B cell (primary cell): ENCODE measurements around the gene TLE2. TPM values are rescaled to one million over a fixed set of nuclear protein-coding genes. Genes with fewer than 3 reads are reported as not detected.

Experiments used
- ATAC-seq: fragments of 200-7000 bp; cut with Tn5 transposase; one replicate; pipeline ENCODE4 v1.10.0; 2021; ENCODE audit warnings: low read depth, mild to moderate bottlenecking, moderate number of reproducible peaks, moderate library complexity
- CTCF ChIA-PET: fragments of 350-600 bp; sonication (Branson Sonifier 250); formaldehyde crosslinking; loops from one replicate; lab custom pipeline; 2021; ENCODE audit warnings: antibody characterized with exemption, inconsistent platforms; lab: Charles Lee
- POLR2A ChIA-PET: fragments of 350-600 bp; sonication (Branson Sonifier 250); formaldehyde crosslinking; loops from one replicate; lab custom pipeline; 2021; ENCODE audit warnings: antibody characterized with exemption; lab: Charles Lee
- DNase-seq: peaks from one replicate; pipeline ENCODE4 v3.0.0; 2013
- H2AFZ ChIP-seq: 2 replicates; pipeline ENCODE4 v1.6.1; 2012; ENCODE audit warnings: mild to moderate bottlenecking, low read depth, low read length; ENCODE audit not compliant: insufficient read depth, poor library complexity, severe bottlenecking
- H3K27ac ChIP-seq, 2 donors: 1 replicate in 1 of 2; 2 replicates in 1 of 2; pipeline ENCODE4 v1.5.1; 2012 to 2013; ENCODE audit warnings: low read length in 2 of 2, mild to moderate bottlenecking in 2 of 2, moderate library complexity in 1 of 2
- H3K27me3 ChIP-seq, 4 experiments: fragments of 200-600 bp in 1 of 4; sonication (generic) in 1 of 4; replicated peaks in 1 of 4; 1 replicate in 2 of 4; 2 replicates in 2 of 4; pipeline versions ENCODE4 v1.6.1 to v1.7.0; 2013 to 2016; ENCODE audit warnings: low read length in 3 of 4, mild to moderate bottlenecking in 2 of 4, mixed read lengths in 1 of 4, moderate library complexity in 1 of 4; ENCODE audit not compliant: insufficient read depth in 4 of 4, control insufficient read depth in 3 of 4; ENCODE audit errors: control extremely low read depth in 1 of 4
- H3K36me3 ChIP-seq, 2 experiments: replicated peaks in 1 of 2; 1 replicate in 1 of 2; 2 replicates in 1 of 2; pipeline versions ENCODE4 v1.6.1 to v1.7.1; 2013; ENCODE audit warnings: low read length in 1 of 2; ENCODE audit not compliant: insufficient read depth in 2 of 2, control insufficient read depth in 1 of 2; ENCODE audit errors: control extremely low read depth in 1 of 2, extremely low read depth in 1 of 2
- H3K4me1 ChIP-seq, 2 donors: fragments of 200-600 bp in 1 of 2; sonication (generic) in 1 of 2; 1 replicate in 1 of 2; 2 replicates in 1 of 2; pipeline versions ENCODE4 v1.5.1 to v1.6.1; 2013 to 2017; ENCODE audit warnings: low read length in 2 of 2; ENCODE audit not compliant: control insufficient read depth in 2 of 2, insufficient read depth in 2 of 2
- H3K4me2 ChIP-seq: replicated peaks from 2 replicates; pipeline ENCODE3; 2012; ENCODE audit warnings: mild to moderate bottlenecking, low read depth, low read length; ENCODE audit not compliant: poor library complexity, severe bottlenecking
- H3K4me3 ChIP-seq, 5 experiments: fragments of 200-600 bp in 1 of 5; sonication (generic) in 1 of 5; 1 replicate in 3 of 5; 2 replicates in 2 of 5; pipeline versions ENCODE4 v1.5.1 to v1.7.0; 2011 to 2016; ENCODE audit warnings: low read length in 4 of 5, mild to moderate bottlenecking in 4 of 5, low read depth in 2 of 5, control low read depth in 1 of 5, moderate library complexity in 1 of 5; ENCODE audit not compliant: insufficient read depth in 1 of 5; ENCODE audit errors: control extremely low read depth in 1 of 5, extremely low read depth in 1 of 5
- H3K79me2 ChIP-seq: fragments of 200-600 bp; sonication (generic); one replicate; pipeline ENCODE4 v1.6.0; 2016; ENCODE audit warnings: low read length; ENCODE audit not compliant: control insufficient read depth, insufficient read depth
- H3K9ac ChIP-seq: fragments of 200-600 bp; sonication (generic); 2 replicates; pipeline ENCODE4 v1.6.1; 2017; ENCODE audit warnings: mild to moderate bottlenecking, low read length, moderate library complexity
- H3K9me3 ChIP-seq, 3 donors: one replicate each; pipeline versions ENCODE4 v1.6.1 to v1.7.1; 2013; ENCODE audit warnings: low read length in 2 of 3; ENCODE audit not compliant: control insufficient read depth in 2 of 3, insufficient read depth in 1 of 3; ENCODE audit errors: control extremely low read depth in 1 of 3
- H4K20me1 ChIP-seq: 2 replicates; pipeline ENCODE4 v1.6.0; 2012; ENCODE audit warnings: mild to moderate bottlenecking, low read length; ENCODE audit not compliant: insufficient read depth, control insufficient read depth, poor library complexity, severe bottlenecking
- H3K27ac Mint-ChIP-seq: one replicate; pipeline ENCODE4 v1.8.0; 2021; ENCODE audit warnings: mixed read lengths
- H3K27me3 Mint-ChIP-seq: one replicate; pipeline ENCODE4 v1.8.0; 2021; ENCODE audit warnings: mixed read lengths
- H3K4me1 Mint-ChIP-seq: one replicate; pipeline ENCODE4 v1.8.0; 2021; ENCODE audit warnings: mixed read lengths
- H3K4me3 Mint-ChIP-seq: one replicate; pipeline ENCODE4 v1.8.0; 2021; ENCODE audit warnings: mixed read lengths
- H3K9me3 Mint-ChIP-seq: one replicate; pipeline ENCODE4 v1.8.0; 2022; ENCODE audit warnings: mixed read lengths; ENCODE audit not compliant: insufficient read depth
- CTCF ChIP-seq: fragments of 200-600 bp; IDR thresholded peaks from one replicate; pipeline ENCODE4 v1.8.0; 2022; ENCODE audit warnings: antibody characterized with exemption, mild to moderate bottlenecking
- EZH2 ChIP-seq: IDR thresholded peaks from 2 replicates; pipeline ENCODE4 v1.6.1; 2012; ENCODE audit warnings: borderline replicate concordance, low read depth, mild to moderate bottlenecking, moderate library complexity, low read length; ENCODE audit not compliant: insufficient read depth, poor library complexity, severe bottlenecking
- WGBS: methylation state at CpG from one replicate; pipeline ENCODE4 v1.1.5; 2013; ENCODE audit warnings: missing lambda C conversion rate; ENCODE audit not compliant: insufficient coverage; 5-methylcytosine and 5-hydroxymethylcytosine counted together
- intact Hi-C: fragments of 100-400 bp; cut with micrococcal nuclease; formaldehyde crosslinking; loops from one replicate; pipeline ENCODE4 v1.10.0; 2022
- polyA plus RNA-seq: library from polyadenylated mRNA; depleted of rRNA; stranded (reverse); fragments of >200 nt; gene quantifications from 2 replicates; pipeline ENCODE4 v1.2.3, GENCODE V29; 2012
- total RNA-seq, 2 donors: library from RNA; stranded (reverse); fragments of 120-200 nt in 1 of 2; gene quantifications; 1 replicate in 1 of 2; 2 replicates in 1 of 2; pipeline versions ENCODE4 v1.2.3 to v1.2.4, GENCODE V29; 2013 to 2022

The TLE2 gene
- total and polyA plus RNA-seq, 2 donors (not counting 1 experiment from before 2014, with no cell fraction given): 3.0 to 5.3 TPM

- no peak overlapping the region for H3K27ac Mint-ChIP-seq
- WGBS: 96% methylated on average over 12 of the region's 15 CpGs
- H3K4me3 Mint-ChIP-seq: no peak overlapping the region
- peaks cover under 1% of the 10 kb centered on the region for H3K4me1 Mint-ChIP-seq
- Histone ChIP-seq H3K9ac (no peak overlapping the region), H3K9me3 (no peaks in the 10 kb centered on the region), H2AFZ (no peak overlapping the region), H3K79me2 (no peaks in the 10 kb centered on the region), H4K20me1 (no peaks in the 10 kb centered on the region), H3K4me3 (no peak overlapping the region), H3K36me3 (no peaks in the 10 kb centered on the region), H3K27ac (no peak overlapping the region), H3K4me2 (no peak overlapping the region), H3K27me3 (peaks cover 0 to 11% (median 0%) of the 10 kb centered on the region in 4 experiments), H3K4me1 (peaks cover 0 to 7% of the 10 kb centered on the region in 2 donors)
- POLR2A ChIA-PET: no interaction called here
- TF ChIP-seq CTCF: no peak
- no peak for TF ChIP-seq EZH2
- no peak for ATAC-seq
- no peak for DNase-seq
- intact Hi-C loops: no loop called here
- H3K9me3 Mint-ChIP-seq: no peaks in the 10 kb centered on the region
- H3K27me3 Mint-ChIP-seq: peaks cover 3% of the 10 kb centered on the region
- CTCF ChIA-PET: no interaction called here
These were observed 39.7 kb downstream of the TLE2 start for GRCh38 chr19:2989236-2989946.

- H3K36me3 ChIP-seq: no peaks in the 10 kb centered on the region
- Mint-ChIP-seq H3K27ac (no peak overlapping the region), H3K27me3 (peaks cover 3% of the 10 kb centered on the region), H3K4me3 (no peak overlapping the region), H3K4me1 (peaks cover 6% of the 10 kb centered on the region), H3K9me3 (no peaks in the 10 kb centered on the region)
- H2AFZ ChIP-seq: no peak overlapping the region
- intact Hi-C loops: no loop called here
- no peaks in the 10 kb centered on the region for H3K79me2 ChIP-seq
- H3K27ac ChIP-seq: no peak overlapping the region
- TF ChIP-seq EZH2: no peak
- TF ChIP-seq CTCF: no peak
- peaks cover 0 to 18% (median 2%) of the 10 kb centered on the region in 4 experiments for H3K27me3 ChIP-seq
- POLR2A ChIA-PET: no interaction called here
- H3K4me2 ChIP-seq: no peak overlapping the region
- no peaks in the 10 kb centered on the region for H4K20me1 ChIP-seq
- CTCF ChIA-PET: no interaction called here
- H3K9ac ChIP-seq: no peak overlapping the region
- H3K4me3 ChIP-seq: no peak overlapping the region
- peaks cover 7 to 15% of the 10 kb centered on the region in 2 donors for H3K4me1 ChIP-seq
- ATAC-seq (no peak), DNase-seq (no peak)
- 96% methylated on average over 3 of the region's 3 CpGs for WGBS
- H3K9me3 ChIP-seq: no peaks in the 10 kb centered on the region
These were observed 40.5 kb downstream of the TLE2 start for GRCh38 chr19:2988568-2988967.
